Skeletal muscle satellite cell (primary cell): ENCODE measurements around the gene SCAPER.
"Not testable (repeated sequence)": the region's sequence is repeated elsewhere in the genome, so short reads cannot be mapped to it uniquely, and the experiment has no call there.

Experiments
- H3K27me3 ChIP-seq: 2 replicates; pipeline ENCODE4 v1.7.0; 2013; ENCODE audit warnings: low read length; ENCODE audit not compliant: control insufficient read depth, insufficient read depth
- H3K36me3 ChIP-seq: 2 replicates; pipeline ENCODE4 v1.7.0; 2013; ENCODE audit warnings: mild to moderate bottlenecking, control low read depth, low read length; ENCODE audit not compliant: insufficient read depth
- H3K4me1 ChIP-seq: 2 replicates; pipeline ENCODE4 v1.7.0; 2013; ENCODE audit warnings: low read length; ENCODE audit not compliant: control insufficient read depth, insufficient read depth
- H3K4me2 ChIP-seq: 2 replicates; pipeline ENCODE4 v1.7.0; 2013; ENCODE audit warnings: mild to moderate bottlenecking, low read length
- H3K4me3 ChIP-seq: 2 replicates; pipeline ENCODE4 v1.7.0; 2013; ENCODE audit warnings: low read length
- H3K9ac ChIP-seq: 2 replicates; pipeline ENCODE4 v1.7.0; 2013; ENCODE audit warnings: mild to moderate bottlenecking, low read depth, low read length, moderate library complexity
- H3K9me3 ChIP-seq: replicated peaks from 2 replicates; pipeline ENCODE4 v1.7.0; 2013; ENCODE audit warnings: mild to moderate bottlenecking, control low read depth, low read length

The SCAPER gene

DNA sequence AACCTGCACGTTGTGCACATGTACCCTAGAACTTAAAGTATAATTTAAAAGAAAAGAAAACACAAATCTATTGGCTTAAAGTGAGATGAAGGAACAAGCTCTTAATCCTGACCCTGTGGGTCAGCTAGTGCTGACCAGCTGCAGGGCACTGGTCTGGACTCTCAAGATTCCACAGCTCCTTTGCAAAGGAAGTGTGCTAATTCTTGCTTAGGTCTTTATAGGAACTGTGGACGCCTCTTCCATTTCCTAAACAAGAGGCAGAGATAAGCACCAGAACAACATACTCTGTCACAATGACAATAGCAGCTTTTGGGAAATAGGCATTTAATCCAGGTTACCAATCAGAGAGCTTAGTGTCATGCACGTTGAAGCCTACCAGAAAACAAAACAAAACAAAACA lies 402.5 kb downstream of the SCAPER start:
- Histone ChIP-seq H3K9me3 (no peaks in the 10 kb centered on the region), H3K4me3 (no peak overlapping the region), H3K36me3 (no peaks in the 10 kb centered on the region), H3K9ac (no peak overlapping the region), H3K4me2 (no peak overlapping the region), H3K27me3 (no peaks in the 10 kb centered on the region), H3K4me1 (no peaks in the 10 kb centered on the region)

DNA sequence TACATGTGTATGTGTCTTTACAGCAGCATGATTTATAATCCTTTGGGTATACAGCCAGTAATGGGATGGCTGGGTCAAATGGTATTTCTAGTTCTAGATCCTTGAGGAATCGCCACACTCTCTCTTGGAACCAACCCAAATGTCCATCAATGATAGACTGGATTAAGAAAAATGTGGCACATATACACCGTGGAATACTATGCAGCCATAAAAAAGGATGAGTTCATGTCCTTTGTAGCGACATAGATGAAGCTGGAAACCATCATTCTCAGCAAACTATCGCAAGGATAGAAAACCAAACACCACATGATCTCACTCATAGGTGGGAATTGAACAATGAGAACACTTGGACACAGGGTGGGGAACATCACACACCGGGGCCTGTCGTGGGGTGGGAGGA lies 403.0 kb downstream of the SCAPER start:
- not testable (repeated sequence) for H3K9ac ChIP-seq, H3K36me3 ChIP-seq, H3K4me1 ChIP-seq, H3K4me2 ChIP-seq, H3K9me3 ChIP-seq, H3K4me3 ChIP-seq, H3K27me3 ChIP-seq

DNA sequence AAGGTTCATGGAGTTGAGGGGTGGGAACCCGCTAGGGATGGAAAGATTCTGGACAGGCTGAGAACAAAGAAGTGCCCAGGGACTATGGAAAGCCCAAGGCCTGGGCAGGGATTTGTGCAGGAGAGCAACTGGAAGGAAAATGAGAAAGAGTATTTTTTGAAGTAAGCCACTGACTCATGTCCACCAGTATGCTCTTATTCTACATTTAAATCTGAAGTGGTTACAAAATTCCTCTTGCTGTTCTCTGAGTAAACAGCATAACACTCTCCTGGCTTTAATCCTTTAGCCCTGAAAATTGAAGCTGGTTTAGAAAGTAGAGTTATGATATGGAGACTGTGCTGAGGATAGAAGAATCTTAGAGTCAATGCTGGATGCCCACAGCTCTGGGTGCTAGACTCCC lies 403.4 kb downstream of the SCAPER start:
- H3K4me1 ChIP-seq, result no peaks in the 10 kb centered on the region
- no peak overlapping the region for H3K4me2 ChIP-seq
- no peak overlapping the region for H3K4me3 ChIP-seq
- H3K9me3 ChIP-seq, result no peaks in the 10 kb centered on the region
- no peaks in the 10 kb centered on the region for H3K27me3 ChIP-seq
- H3K9ac ChIP-seq, result no peak overlapping the region
- no peaks in the 10 kb centered on the region for H3K36me3 ChIP-seq

DNA sequence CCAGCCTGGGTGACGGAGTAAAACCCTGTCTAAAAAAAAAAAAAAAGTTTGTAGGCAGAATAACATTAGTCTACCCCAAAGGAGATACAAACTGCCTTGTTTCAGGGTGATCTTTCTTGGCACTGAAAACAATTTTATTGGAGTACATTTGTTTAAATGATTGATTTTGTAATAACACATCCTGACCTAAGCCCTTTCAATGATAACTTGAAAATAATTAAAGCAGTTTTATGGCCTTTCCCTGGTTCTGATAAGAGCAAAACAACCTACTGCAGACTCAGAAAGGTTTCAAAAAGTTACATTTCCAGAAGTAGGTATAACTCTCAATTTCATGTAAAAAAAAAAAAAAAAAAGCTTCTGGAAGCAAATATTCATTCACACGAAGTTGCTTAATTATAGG lies 404.1 kb downstream of the SCAPER start:
- no peaks in the 10 kb centered on the region for H3K4me1 ChIP-seq
- no peaks in the 10 kb centered on the region for H3K9me3 ChIP-seq
- no peak overlapping the region for H3K9ac ChIP-seq
- no peaks in the 10 kb centered on the region for H3K36me3 ChIP-seq
- no peak overlapping the region for H3K4me3 ChIP-seq
- no peaks in the 10 kb centered on the region for H3K27me3 ChIP-seq
- H3K4me2 ChIP-seq, result no peak overlapping the region

DNA sequence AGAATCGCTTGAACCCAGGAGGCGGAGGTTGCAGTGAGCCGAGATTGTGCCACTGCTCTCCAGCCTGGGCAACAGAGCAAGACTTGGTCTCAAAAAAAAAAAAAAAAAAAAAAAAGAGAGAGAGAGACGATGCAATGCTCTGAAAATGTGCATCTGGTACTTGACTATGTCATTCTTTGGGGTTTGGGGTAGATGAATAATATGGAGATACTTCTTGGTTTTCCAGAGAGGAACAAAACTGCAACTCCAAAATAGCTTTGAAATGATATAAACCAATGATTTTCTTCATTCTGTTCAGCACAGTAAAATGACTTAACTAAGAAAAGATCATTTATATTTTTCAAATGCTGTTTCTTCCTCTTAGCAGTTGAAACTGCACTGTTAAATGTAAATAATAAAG lies 409.7 kb downstream of the SCAPER start:
- no peaks in the 10 kb centered on the region for H3K27me3 ChIP-seq
- no peaks in the 10 kb centered on the region for H3K36me3 ChIP-seq
- H3K4me1 ChIP-seq, result no peaks in the 10 kb centered on the region
- no peaks in the 10 kb centered on the region for H3K9me3 ChIP-seq
- no peak overlapping the region for H3K4me3 ChIP-seq
- H3K9ac ChIP-seq, result no peak overlapping the region
- H3K4me2 ChIP-seq, result no peak overlapping the region

DNA sequence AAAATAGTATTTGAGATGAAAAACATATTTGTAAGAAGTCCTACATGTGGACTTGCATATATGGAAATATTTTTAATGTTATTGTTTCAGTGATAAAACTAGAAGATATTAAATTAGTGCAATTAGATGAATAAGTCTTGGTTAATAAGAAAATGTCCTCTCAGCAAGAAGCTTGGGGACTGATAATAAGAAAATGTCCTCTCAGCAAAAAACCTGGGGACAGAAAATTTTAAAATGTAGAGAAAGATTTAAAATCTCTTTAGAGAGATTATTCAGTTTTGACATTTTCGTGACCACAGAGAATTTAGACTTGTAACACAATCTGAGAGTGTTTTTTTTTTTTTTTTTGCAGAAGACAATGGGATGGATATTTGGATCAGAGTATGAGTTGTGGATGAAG lies 412.6 kb downstream of the SCAPER start:
- Histone ChIP-seq H3K4me2 (no peak overlapping the region), H3K4me1 (no peaks in the 10 kb centered on the region), H3K36me3 (no peaks in the 10 kb centered on the region), H3K4me3 (no peak overlapping the region), H3K9ac (no peak overlapping the region), H3K27me3 (no peaks in the 10 kb centered on the region), H3K9me3 (no peaks in the 10 kb centered on the region)

DNA sequence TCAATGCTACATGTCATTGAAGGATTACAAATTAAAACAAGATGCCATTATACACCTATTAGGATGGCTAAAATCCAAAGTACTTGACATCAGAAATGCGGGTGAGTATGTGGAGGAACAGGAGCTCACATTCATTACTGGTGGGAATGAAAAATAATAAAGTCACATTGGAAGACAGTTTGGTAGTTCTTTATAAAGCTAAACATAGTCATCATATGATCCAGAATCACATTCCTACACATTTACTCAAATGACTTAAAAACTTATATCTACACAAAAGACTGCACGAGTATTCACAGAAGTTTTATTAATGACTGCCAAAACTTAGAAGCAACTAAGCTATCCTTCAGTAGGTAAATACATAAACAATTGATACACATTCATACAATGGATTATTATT lies 421.4 kb downstream of the SCAPER start:
- Histone ChIP-seq H3K4me2 (no peak overlapping the region), H3K4me1 (no peaks in the 10 kb centered on the region), H3K27me3 (no peaks in the 10 kb centered on the region), H3K36me3 (no peaks in the 10 kb centered on the region), H3K4me3 (no peak overlapping the region), H3K9me3 (no peaks in the 10 kb centered on the region), H3K9ac (no peak overlapping the region)

DNA sequence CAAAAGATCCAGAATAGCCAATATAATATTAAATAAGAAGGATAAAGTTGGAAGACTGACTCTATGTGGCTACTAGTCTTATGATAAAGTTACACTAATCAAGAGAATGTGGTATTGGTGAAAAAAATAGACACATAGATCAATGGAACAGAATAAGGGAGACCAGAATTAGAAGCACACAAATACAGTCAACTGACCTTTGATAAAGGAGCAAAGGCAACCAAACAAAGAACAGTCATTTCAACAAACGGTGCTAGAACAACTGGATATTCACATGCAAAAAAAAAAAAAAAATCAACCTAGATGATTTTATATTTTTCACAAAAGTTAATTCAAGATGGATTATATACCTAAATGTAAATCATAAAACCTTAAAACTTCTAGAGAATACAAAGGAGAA lies 422.1 kb downstream of the SCAPER start:
- H3K4me1 ChIP-seq, result no peaks in the 10 kb centered on the region
- no peak overlapping the region for H3K9ac ChIP-seq
- no peaks in the 10 kb centered on the region for H3K27me3 ChIP-seq
- H3K9me3 ChIP-seq, result no peaks in the 10 kb centered on the region
- H3K36me3 ChIP-seq, result no peaks in the 10 kb centered on the region
- no peak overlapping the region for H3K4me2 ChIP-seq
- H3K4me3 ChIP-seq, result no peak overlapping the region

DNA sequence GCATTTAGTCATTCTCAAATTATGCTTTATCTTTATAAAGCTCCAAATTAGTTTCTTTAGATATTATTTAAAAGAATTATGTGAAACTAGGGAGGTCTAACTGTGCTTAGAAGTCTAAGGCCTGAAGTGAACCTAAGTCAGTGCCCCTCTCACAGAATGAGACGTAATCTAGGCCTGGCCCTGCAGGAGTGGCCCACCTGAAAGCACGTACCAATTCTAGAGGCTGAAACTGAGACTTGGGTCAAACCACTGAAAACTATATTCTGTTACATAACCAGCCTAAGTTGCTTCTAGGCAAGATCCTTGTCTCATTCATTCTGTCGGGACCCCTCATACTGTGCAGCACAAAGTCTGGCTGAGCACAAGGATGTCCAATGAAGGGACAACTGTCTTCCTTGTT lies 424.9 kb downstream of the SCAPER start:
- Histone ChIP-seq H3K9ac (no peak overlapping the region), H3K27me3 (no peaks in the 10 kb centered on the region), H3K9me3 (no peaks in the 10 kb centered on the region), H3K4me2 (no peak overlapping the region), H3K4me3 (no peak overlapping the region), H3K4me1 (no peaks in the 10 kb centered on the region), H3K36me3 (no peaks in the 10 kb centered on the region)

DNA sequence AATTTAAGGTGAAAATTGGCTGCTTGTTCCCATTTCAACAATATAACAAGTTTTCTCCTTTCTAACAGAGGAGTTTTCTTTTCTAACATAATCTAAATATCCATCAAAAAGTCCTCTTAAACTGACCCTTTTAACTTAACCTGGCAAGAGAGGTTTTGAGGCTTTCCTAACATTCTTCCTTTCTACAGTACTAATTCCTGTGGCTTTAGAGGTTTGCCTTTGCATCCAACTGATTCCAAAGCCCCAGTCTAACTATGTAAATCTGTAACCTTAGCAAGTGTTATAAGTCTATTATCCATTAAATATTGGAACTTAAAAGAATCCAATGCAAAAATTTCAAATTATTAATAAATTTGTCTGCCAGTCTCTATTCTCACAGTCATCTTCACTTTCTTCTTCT lies 434.4 kb downstream of the SCAPER start:
- H3K9ac ChIP-seq, result no peak overlapping the region
- H3K4me3 ChIP-seq, result no peak overlapping the region
- no peaks in the 10 kb centered on the region for H3K27me3 ChIP-seq
- no peak overlapping the region for H3K4me2 ChIP-seq
- H3K4me1 ChIP-seq, result no peaks in the 10 kb centered on the region
- H3K36me3 ChIP-seq, result no peaks in the 10 kb centered on the region
- no peaks in the 10 kb centered on the region for H3K9me3 ChIP-seq

DNA sequence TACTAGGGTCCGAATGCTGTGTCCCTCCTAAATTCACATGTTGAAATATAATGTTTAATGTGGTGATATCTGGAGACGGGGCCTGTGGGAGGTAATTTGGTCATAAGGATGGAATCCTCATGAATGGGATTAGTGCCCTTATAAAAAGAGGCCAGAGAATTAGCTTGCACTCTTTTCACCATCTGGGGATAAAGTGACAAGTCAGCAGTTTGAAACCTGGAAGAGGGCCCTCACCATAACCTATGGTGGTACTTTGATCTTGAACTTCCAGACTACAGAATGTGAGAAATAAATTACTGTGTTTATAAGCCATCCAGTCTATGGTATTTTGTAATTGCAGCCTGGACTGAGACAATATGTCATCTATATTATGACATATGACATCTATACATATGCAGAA lies 436.4 kb downstream of the SCAPER start:
- Histone ChIP-seq H3K9me3 (no peaks in the 10 kb centered on the region), H3K9ac (no peak overlapping the region), H3K4me2 (no peak overlapping the region), H3K4me1 (no peaks in the 10 kb centered on the region), H3K36me3 (no peaks in the 10 kb centered on the region), H3K27me3 (no peaks in the 10 kb centered on the region), H3K4me3 (no peak overlapping the region)

DNA sequence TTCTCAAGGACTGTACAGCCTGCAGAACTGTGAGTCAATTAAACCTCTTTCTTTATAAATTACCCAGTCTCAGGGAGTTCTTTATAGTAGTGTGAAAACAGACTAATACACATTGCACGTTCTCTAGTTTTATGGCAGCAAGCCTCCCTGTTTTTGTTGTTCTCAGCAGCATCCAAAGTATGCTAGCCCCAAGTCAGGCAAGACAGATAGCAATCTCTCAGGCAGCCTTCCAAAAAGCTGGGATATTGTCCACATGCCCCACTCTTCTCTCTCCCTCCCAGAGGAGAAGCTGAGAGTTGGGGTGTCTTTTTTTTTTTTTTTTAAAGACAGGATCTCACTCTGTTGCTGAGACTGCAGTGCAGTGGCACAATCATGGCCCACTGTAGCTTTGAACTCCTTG lies 438.0 kb downstream of the SCAPER start:
- no peaks in the 10 kb centered on the region for H3K9me3 ChIP-seq
- H3K27me3 ChIP-seq, result no peaks in the 10 kb centered on the region
- no peak overlapping the region for H3K9ac ChIP-seq
- no peak overlapping the region for H3K4me3 ChIP-seq
- no peaks in the 10 kb centered on the region for H3K4me1 ChIP-seq
- H3K36me3 ChIP-seq, result no peaks in the 10 kb centered on the region
- H3K4me2 ChIP-seq, result no peak overlapping the region

DNA sequence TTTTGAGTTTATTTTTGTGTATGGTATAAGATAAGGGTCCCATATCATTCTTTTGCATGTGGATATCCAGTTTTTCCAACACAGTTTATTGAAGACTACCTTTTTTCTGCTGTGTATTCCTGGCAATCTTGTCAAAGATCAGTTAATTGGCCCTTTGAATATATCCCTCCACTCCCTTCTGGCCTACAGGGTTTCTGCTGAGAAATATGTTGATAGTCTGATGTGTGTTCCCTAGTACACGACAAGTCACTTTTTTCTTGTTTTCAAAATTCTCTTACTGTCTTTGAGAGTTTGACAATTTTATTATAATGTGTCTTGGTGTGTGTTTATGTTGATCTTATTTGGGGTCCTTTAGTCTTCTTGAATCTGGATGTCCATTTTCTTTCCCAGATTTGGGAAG lies 439.4 kb downstream of the SCAPER start:
- Histone ChIP-seq H3K4me3 (no peak overlapping the region), H3K27me3 (no peaks in the 10 kb centered on the region), H3K9me3 (no peaks in the 10 kb centered on the region), H3K9ac (no peak overlapping the region), H3K4me2 (no peak overlapping the region), H3K4me1 (no peaks in the 10 kb centered on the region), H3K36me3 (no peaks in the 10 kb centered on the region)
